Mucosa of rectum (tissue), 2 donors: Measurements from ENCODE around the gene ZNRF2.
A peak's percentile ranks its signal among the peaks of the same experiment; 100 is the strongest.

Experiments
- H3K27ac ChIP-seq, 2 donors: one replicate each; pipeline ENCODE4 v1.7.0; 2013; ENCODE audit warnings: inconsistent platforms in 2 of 2, low read depth in 2 of 2, low read length in 2 of 2
- H3K27me3 ChIP-seq, 2 donors: one replicate each; pipeline ENCODE4 v1.7.0; 2013; ENCODE audit warnings: low read length in 2 of 2; ENCODE audit not compliant: control insufficient read depth in 2 of 2, insufficient read depth in 2 of 2
- H3K36me3 ChIP-seq, 2 donors: one replicate each; pipeline ENCODE4 v1.7.0; 2013; ENCODE audit warnings: low read length in 2 of 2; ENCODE audit not compliant: control insufficient read depth in 2 of 2, insufficient read depth in 2 of 2
- H3K4me1 ChIP-seq, 2 donors: one replicate each; pipeline ENCODE4 v1.7.0; 2013; ENCODE audit warnings: low read length in 2 of 2, mild to moderate bottlenecking in 1 of 2; ENCODE audit not compliant: control insufficient read depth in 2 of 2, insufficient read depth in 2 of 2
- H3K4me3 ChIP-seq, 2 donors: one replicate each; pipeline ENCODE4 v1.7.0; 2013; ENCODE audit warnings: low read length in 2 of 2
- H3K9ac ChIP-seq, 2 donors: one replicate each; pipeline ENCODE4 v1.7.0; 2013; ENCODE audit warnings: low read length in 2 of 2, low read depth in 1 of 2, mild to moderate bottlenecking in 1 of 2
- H3K9me3 ChIP-seq, 2 donors: one replicate each; pipeline ENCODE4 v1.7.0; 2013; ENCODE audit warnings: low read length in 2 of 2; ENCODE audit not compliant: control insufficient read depth in 2 of 2
- donor health status: healthy.
- donor health status: Normal muscosa, but diverticular disease.

The ZNRF2 gene

GRCh38 chr7:30313348-30313747 lies 29.0 kb downstream of the ZNRF2 start:
- H3K9me3 ChIP-seq = no peaks in the 10 kb centered on the region
- no peak overlapping the region for H3K4me3 ChIP-seq
- H3K27ac ChIP-seq = no peak overlapping the region
- no peaks in the 10 kb centered on the region for H3K27me3 ChIP-seq
- H3K4me1 ChIP-seq = peaks cover 4 to 9% of the 10 kb centered on the region in 2 donors
- no peaks in the 10 kb centered on the region for H3K36me3 ChIP-seq
- no peak overlapping the region for H3K9ac ChIP-seq

GRCh38 chr7:30313793-30314192 lies 29.4 kb downstream of the ZNRF2 start:
- peaks cover 4 to 9% of the 10 kb centered on the region in 2 donors for H3K4me1 ChIP-seq

GRCh38 chr7:30315589-30315988 lies 31.2 kb downstream of the ZNRF2 start:
- no peaks in the 10 kb centered on the region for H3K27me3 ChIP-seq
- H3K9me3 ChIP-seq = no peaks in the 10 kb centered on the region
- no peak overlapping the region for H3K4me3 ChIP-seq
- no peak overlapping the region for H3K9ac ChIP-seq
- no peak overlapping the region for H3K27ac ChIP-seq
- H3K36me3 ChIP-seq = no peaks in the 10 kb centered on the region
- peaks cover 3 to 4% of the 10 kb centered on the region in 2 donors for H3K4me1 ChIP-seq

More at GRCh38 chr7:30313793-30314192, 29.4 kb downstream of the ZNRF2 start:
- Histone ChIP-seq H3K4me3 (no peak overlapping the region), H3K27me3 (no peaks in the 10 kb centered on the region), H3K9ac (no peak overlapping the region), H3K27ac (no peak overlapping the region), H3K36me3 (no peaks in the 10 kb centered on the region), H3K9me3 (no peaks in the 10 kb centered on the region)

GRCh38 chr7:30320392-30320791 lies 36.0 kb downstream of the ZNRF2 start:
- Histone ChIP-seq H3K4me3 (no peak overlapping the region), H3K9me3 (no peaks in the 10 kb centered on the region), H3K27me3 (no peaks in the 10 kb centered on the region), H3K27ac (no peak overlapping the region), H3K36me3 (no peaks in the 10 kb centered on the region), H3K4me1 (peaks cover 14 to 15% of the 10 kb centered on the region in 2 donors), H3K9ac (no peak overlapping the region)

- Histone ChIP-seq H3K36me3 (peaks cover 0 to 1% of the 10 kb centered on the region in 2 donors), H3K27me3 (no peaks in the 10 kb centered on the region), H3K9ac (peak overlapping the region; percentile 34 to 57), H3K27ac (peak overlapping the region; percentile 62 to 74), H3K4me1 (peaks cover 14 to 15% of the 10 kb centered on the region in 2 donors), H3K4me3 (peak overlapping the region; percentile 14 to 60), H3K9me3 (no peaks in the 10 kb centered on the region)
These were observed 36.9 kb downstream of the ZNRF2 start for GRCh38 chr7:30321089-30321881.

- Histone ChIP-seq H3K4me3 (peak overlapping the region; percentile 14 to 60), H3K36me3 (peaks cover 0 to 3% of the 10 kb centered on the region in 2 donors), H3K27ac (peak overlapping the region; percentile 62 to 74), H3K9ac (peak overlapping the region; percentile 6 to 57), H3K27me3 (no peaks in the 10 kb centered on the region), H3K9me3 (no peaks in the 10 kb centered on the region), H3K4me1 (peaks cover 14 to 15% of the 10 kb centered on the region in 2 donors)
These were observed 37.4 kb downstream of the ZNRF2 start for GRCh38 chr7:30321882-30322192.

- H3K27ac ChIP-seq = peak overlapping the region; percentile 62 to 74
- peak overlapping the region; percentile 6 to 35 for H3K9ac ChIP-seq
- no peaks in the 10 kb centered on the region for H3K9me3 ChIP-seq
- peaks cover 14 to 15% of the 10 kb centered on the region in 2 donors for H3K4me1 ChIP-seq
- H3K27me3 ChIP-seq = no peaks in the 10 kb centered on the region
- peak overlapping the region; percentile 18 to 60 for H3K4me3 ChIP-seq
- H3K36me3 ChIP-seq = peaks cover 0 to 3% of the 10 kb centered on the region in 2 donors
These were observed 38.0 kb downstream of the ZNRF2 start for GRCh38 chr7:30322271-30323005.

- Histone ChIP-seq H3K36me3 (peaks cover 0 to 3% of the 10 kb centered on the region in 2 donors), H3K27ac (peak overlapping the region; percentile 62 to 74), H3K27me3 (no peaks in the 10 kb centered on the region), H3K4me3 (peak overlapping the region; percentile 18 to 60), H3K9ac (peak overlapping the region; percentile 6 to 35), H3K9me3 (no peaks in the 10 kb centered on the region), H3K4me1 (peaks cover 14 to 15% of the 10 kb centered on the region in 2 donors)
These were observed 38.6 kb downstream of the ZNRF2 start for GRCh38 chr7:30323006-30323355.

- Histone ChIP-seq H3K27ac (no peak overlapping the region), H3K27me3 (no peaks in the 10 kb centered on the region), H3K4me1 (peaks cover 6 to 24% of the 10 kb centered on the region in 2 donors), H3K4me3 (no peak overlapping the region), H3K9me3 (no peaks in the 10 kb centered on the region), H3K9ac (no peak overlapping the region), H3K36me3 (peaks cover 0 to 3% of the 10 kb centered on the region in 2 donors)
These were observed 43.4 kb downstream of the ZNRF2 start for GRCh38 chr7:30327813-30328212.

GRCh38 chr7:30328381-30328780 lies 44.0 kb downstream of the ZNRF2 start:
- H3K9me3 ChIP-seq = no peaks in the 10 kb centered on the region
- H3K27me3 ChIP-seq = no peaks in the 10 kb centered on the region
- peaks cover 6 to 20% of the 10 kb centered on the region in 2 donors for H3K4me1 ChIP-seq
- H3K9ac ChIP-seq = no peak overlapping the region
- H3K27ac ChIP-seq = no peak overlapping the region
- H3K4me3 ChIP-seq = no peak overlapping the region
- peaks cover 0 to 3% of the 10 kb centered on the region in 2 donors for H3K36me3 ChIP-seq
